Endothelial cell of umbilical vein (primary cell): Measurements from ENCODE around the gene TANGO6. TPM values are rescaled to one million over a fixed set of nuclear protein-coding genes. Genes with fewer than 3 reads are reported as not detected.

ENCODE experiments used
- BruUV-seq: library from RNA; stranded (reverse); fragments of 400-500 nt; replicated peaks from 2 replicates; lab custom pipeline; 2021; lab: Mats Ljungman, UMichigan
- CTCF ChIA-PET: fragments of 300-600, 350-600 bp; sonication (Branson Sonifier 250); formaldehyde crosslinking; loops from one replicate; lab custom pipeline; 2021; ENCODE audit warnings: antibody characterized with exemption, inconsistent platforms; lab: Charles Lee
- POLR2A ChIA-PET: fragments of 300-600, 350-600 bp; sonication (Branson Sonifier 250); formaldehyde crosslinking; loops from one replicate; lab custom pipeline; 2021; ENCODE audit warnings: antibody characterized with exemption, inconsistent platforms; lab: Charles Lee
- DNase-seq: peaks from one replicate; pipeline ENCODE4 v3.0.0-alpha.2; 2011; ENCODE audit warnings: low read depth, low spot score
- FAIRE-seq: peaks from 2 replicates; lab custom pipeline; 2011; peaks lifted over from hg19 to GRCh38; lab: Jason Lieb, UNC
- H2AFZ ChIP-seq: 2 replicates; pipeline ENCODE4 v1.6.0; 2012; ENCODE audit warnings: low read depth, low read length, control low read depth, inconsistent platforms
- H3K27ac ChIP-seq: 2 replicates; pipeline ENCODE4 v1.5.1; 2011; ENCODE audit warnings: low read depth, mild to moderate bottlenecking, control low read depth, low read length, moderate library complexity; ENCODE audit not compliant: insufficient read depth
- H3K27me3 ChIP-seq, 2 experiments: 2 replicates each; pipeline versions ENCODE4 v1.6.0 to v1.6.1; 2011; ENCODE audit warnings: low read length in 2 of 2, mixed read lengths in 1 of 2; ENCODE audit not compliant: control insufficient read depth in 2 of 2, insufficient read depth in 2 of 2
- H3K36me3 ChIP-seq, 2 experiments: 2 replicates in 1 of 2; 3 replicates in 1 of 2; pipeline ENCODE4 v1.5.1; 2011; ENCODE audit warnings: low read length in 2 of 2, mild to moderate bottlenecking in 1 of 2, moderate library complexity in 1 of 2; ENCODE audit not compliant: control insufficient read depth in 2 of 2, insufficient read depth in 2 of 2; ENCODE audit errors: extremely low read depth in 1 of 2
- H3K4me1 ChIP-seq: 3 replicates; pipeline ENCODE4 v1.5.1; 2011; ENCODE audit warnings: mild to moderate bottlenecking, low read length; ENCODE audit not compliant: control insufficient read depth, insufficient read depth; ENCODE audit errors: extremely low read depth
- H3K4me2 ChIP-seq: 2 replicates; pipeline ENCODE4 v1.6.1; 2011; ENCODE audit warnings: low read length, control low read depth, mixed read lengths; ENCODE audit not compliant: insufficient read depth
- H3K4me3 ChIP-seq, 3 experiments: fragments of 200-600 bp in 1 of 3; sonication (generic), shearing (Covaris generic) in 1 of 3; replicated peaks in 1 of 3; 2 replicates each; pipeline ENCODE4 v1.5.1; 2011 to 2016; ENCODE audit warnings: control low read depth in 3 of 3, low read length in 3 of 3, mild to moderate bottlenecking in 2 of 3, inconsistent platforms in 1 of 3, low read depth in 1 of 3, moderate library complexity in 1 of 3; ENCODE audit not compliant: insufficient read depth in 1 of 3
- H3K79me2 ChIP-seq: 2 replicates; pipeline ENCODE4 v1.6.0; 2012; ENCODE audit warnings: low read length, inconsistent platforms; ENCODE audit not compliant: control insufficient read depth, insufficient read depth
- H3K9ac ChIP-seq: replicated peaks from 2 replicates; pipeline ENCODE3; 2011; ENCODE audit warnings: low read length, control low read depth; ENCODE audit not compliant: insufficient read depth; ENCODE audit errors: extremely low read depth
- H3K9me1 ChIP-seq: replicated peaks from 3 replicates; pipeline ENCODE4 v1.6.0; 2011; ENCODE audit warnings: mild to moderate bottlenecking, low read length; ENCODE audit not compliant: control insufficient read depth, insufficient read depth; ENCODE audit errors: extremely low read depth
- H3K9me3 ChIP-seq: replicated peaks from 2 replicates; pipeline ENCODE4 v1.5.1; 2012; ENCODE audit warnings: low read length, inconsistent platforms; ENCODE audit not compliant: control insufficient read depth, insufficient read depth
- H4K20me1 ChIP-seq: replicated peaks from 2 replicates; pipeline ENCODE3; 2011; ENCODE audit warnings: mild to moderate bottlenecking, low read length; ENCODE audit not compliant: control insufficient read depth, insufficient read depth; ENCODE audit errors: extremely low read depth
- CTCF ChIP-seq, 2 donors: IDR thresholded peaks; 1 replicate in 1 of 2; 2 replicates in 1 of 2; pipeline ENCODE4 v1.5.1; 2011; ENCODE audit warnings: low read length in 2 of 2, mild to moderate bottlenecking in 2 of 2, moderate library complexity in 2 of 2, control low read depth in 1 of 2, inconsistent platforms in 1 of 2, low read depth in 1 of 2; ENCODE audit not compliant: insufficient read depth in 1 of 2; ENCODE audit errors: extremely low read depth in 1 of 2
- EZH2 ChIP-seq: IDR thresholded peaks from 2 replicates; pipeline ENCODE4 v1.6.1; 2012; ENCODE audit warnings: borderline replicate concordance, low read depth, mild to moderate bottlenecking, moderate library complexity, low read length, inconsistent platforms; ENCODE audit not compliant: severe bottlenecking
- GATA2 ChIP-seq: IDR thresholded peaks from 2 replicates; pipeline ENCODE4 v1.7.0; 2011; ENCODE audit warnings: low read depth, mild to moderate bottlenecking, moderate library complexity, mixed read lengths, low read length; ENCODE audit not compliant: insufficient read length, insufficient read depth
- MAX ChIP-seq: IDR thresholded peaks from 2 replicates; pipeline ENCODE4 v1.6.1; 2011; ENCODE audit not compliant: insufficient read depth, insufficient read length
- MYC ChIP-seq: IDR thresholded peaks from one replicate; pipeline ENCODE4 v1.6.1; 2011; ENCODE audit warnings: mild to moderate bottlenecking, low read depth, low read length
- dilution Hi-C: fragments of 300-500 bp; cut with MboI; formaldehyde crosslinking; loops from one replicate; pipeline ENCODE4 v1.15.0; 2019; ENCODE audit warnings: low sequenced_read_pairs; ENCODE audit not compliant: extremely low pct_ligation_motif_present
- intact Hi-C: fragments of 100-400 bp; cut with micrococcal nuclease; formaldehyde crosslinking; loops from one replicate; pipeline ENCODE4 v1.10.0; 2022
- polyA plus RNA-seq, 4 experiments: library from polyadenylated mRNA; depleted of rRNA in 3 of 4; stranded (reverse) in 3 of 4; unstranded in 1 of 4; fragments of >200 nt; gene quantifications; 2 replicates each; pipeline versions ENCODE4 v1.2.1 to v1.2.3, GENCODE V29; 2011 to 2012; ENCODE audit warnings: missing spikeins in 1 of 4
- total RNA-seq: library from RNA; stranded (reverse); gene quantifications from 2 replicates; pipeline ENCODE4 v1.2.3, GENCODE V29; 2021

The TANGO6 gene
- total and polyA plus RNA-seq, 2 donors (not counting 3 experiments of a cell fraction or from before 2014, with no cell fraction given) = 6.7 to 21.2 TPM

- ChIA-PET POLR2A (interaction anchor here (0.5 to 0.6 kb wide), 4 partner anchors 8 to 285 kb away, joined by 3 to 5 read pairs (median 4); no protein-coding TSS in a partner anchor), CTCF (interaction anchor here (1.3 to 1.5 kb wide), 2 partner anchors 19 to 285 kb away, joined by 3 to 7 read pairs; no protein-coding TSS in a partner anchor)
- Histone ChIP-seq H3K4me3 (peak overlapping the region; percentile 94 to 99 (median 96)), H3K27me3 (no peaks in the 10 kb centered on the region), H3K4me2 (peak overlapping the region; percentile 70), H2AFZ (peak overlapping the region; percentile 40), H3K9me3 (no peaks in the 10 kb centered on the region), H4K20me1 (no peaks in the 10 kb centered on the region), H3K36me3 (peaks cover 0 to 2% of the 10 kb centered on the region in 2 experiments), H3K27ac (peak overlapping the region; percentile 83), H3K9ac (peak overlapping the region; percentile 91), H3K79me2 (peaks cover 86% of the 10 kb centered on the region), H3K4me1 (peaks cover 24% of the 10 kb centered on the region), H3K9me1 (no peaks in the 10 kb centered on the region)
- no peak for FAIRE-seq
- no TSS peak for BruUV-seq
- DNase-seq = peak; percentile 72
- dilution Hi-C loops (no loop called here), intact Hi-C loops (no loop called here)
- TF ChIP-seq GATA2 (no peak), CTCF (IDR thresholded peaks at IDR 0.05; ENCODE audit: extremely low read depth in 1 of 2, insufficient read depth in 1 of 2, low read depth in 1 of 2, low read length in 2 of 2) (no peak), MAX (no peak), EZH2 (no peak), MYC (no peak)
Measured at GRCh38 chr16:69131839-69132423, 288.6 kb downstream of the TANGO6 start.
